Measurements from ENCODE around the gene SLC5A6.

DNA sequence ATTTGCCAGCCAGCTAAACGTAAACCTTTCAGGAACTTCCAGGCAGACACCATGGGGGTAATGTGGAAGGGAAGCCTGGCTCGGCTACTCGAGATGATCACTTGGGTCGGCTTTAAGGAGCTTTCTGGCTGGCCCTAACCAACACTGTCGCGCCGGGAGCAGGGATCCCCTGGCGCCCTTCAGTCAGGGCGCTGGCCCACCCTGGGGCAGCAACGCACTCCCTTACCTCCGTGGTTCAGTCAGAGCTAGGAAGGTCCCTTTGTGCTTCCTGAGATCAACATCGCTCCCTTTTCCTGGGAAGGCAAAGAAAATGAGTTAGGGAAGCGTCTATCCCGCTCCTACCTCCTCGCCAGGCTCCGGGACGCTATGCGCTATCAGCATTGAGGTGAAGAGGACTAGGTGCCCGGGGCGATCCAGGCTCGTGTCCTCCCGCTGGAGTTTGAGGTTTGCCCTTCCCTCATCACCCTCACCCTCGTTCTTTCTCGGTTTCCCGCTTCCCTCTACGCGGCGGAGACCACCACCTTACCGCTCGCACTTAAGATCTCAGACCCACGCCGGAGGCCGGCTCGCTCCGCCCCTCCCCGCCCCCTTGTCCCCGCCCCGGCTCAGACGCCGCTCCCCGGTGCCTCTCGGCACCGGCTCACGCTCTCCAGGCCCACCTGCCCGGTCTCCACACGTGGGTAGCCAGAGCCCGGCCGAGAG lies 676 bp downstream of the SLC5A6 start:
- TF ChIP-seq CTCF (IDR thresholded peaks at IDR 0.05): no peak
- no peak for TF ChIP-seq POLR2A (IDR thresholded peaks at IDR 0.05)

All from body of pancreas (tissue), 4 donors.